ENCODE data around the gene PLD1.

GRCh38 chr3:171615686-171616085 is 194.6 kb downstream of the PLD1 start:
- TF ChIP-seq CTCF (IDR thresholded peaks at IDR 0.05) (no peak), POLR2A (IDR thresholded peaks at IDR 0.05) (no peak)

Data from esophagus squamous epithelium (tissue), 4 donors.